Activated CD4-positive, alpha-beta T cell treated with anti-CD3 and anti-CD28 coated beads, Interleukin-10, Interleukin-2, amounts not matched to agents 100 ng/mL and 50 ng/mL, durations not matched to agents 16 hours and 8 hours (primary cell): ENCODE results near the gene TMEM185B.
"Not testable (repeated sequence)": the region's sequence is repeated elsewhere in the genome, so short reads cannot be mapped to it uniquely, and the experiment has no call there.

ENCODE experiments used
- DNase-seq: peaks from one replicate; pipeline ENCODE4 v3.0.0-alpha.2; 2020

Gene TMEM185B

DNA sequence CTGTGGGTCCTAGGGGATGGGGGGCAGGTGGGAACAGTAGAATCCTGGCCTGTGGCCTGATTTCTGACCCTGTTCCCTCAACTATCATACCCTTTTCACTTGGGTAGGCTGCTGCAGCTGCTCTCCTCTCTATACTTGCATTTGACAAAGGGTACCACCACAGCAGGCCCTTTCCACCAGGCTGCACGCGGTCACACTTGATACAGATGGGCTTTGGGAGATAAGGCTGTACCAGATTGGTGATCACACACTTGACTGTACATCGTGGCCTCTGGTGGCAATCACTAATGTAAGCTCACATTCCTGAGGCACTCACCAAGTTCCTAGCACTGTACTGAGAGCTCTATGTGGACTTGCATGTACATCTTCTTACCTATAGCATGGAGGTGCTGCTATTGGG lies 27.9 kb upstream of the TMEM185B start:
- DNase-seq = no peak

DNA sequence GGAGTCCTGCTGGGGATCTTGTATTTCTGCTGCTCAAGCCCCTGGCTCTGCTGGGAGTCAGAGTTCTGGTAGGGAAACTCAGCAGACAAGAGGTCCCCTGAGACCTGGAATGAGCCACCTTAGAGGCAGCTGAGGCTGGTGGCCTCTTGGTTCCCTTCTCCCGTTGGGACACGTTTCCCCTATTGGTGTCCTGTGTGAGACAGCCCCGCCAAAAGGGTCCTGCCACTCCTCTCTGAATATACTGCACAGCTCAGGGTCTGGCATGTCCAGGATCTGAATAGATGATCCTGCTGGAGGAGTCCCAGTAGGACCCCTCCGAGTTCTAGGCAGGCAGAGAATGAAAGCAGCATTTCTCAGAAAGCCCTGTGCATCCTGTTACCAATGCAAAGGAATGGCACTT lies 27.4 kb upstream of the TMEM185B start:
- no peak for DNase-seq

DNA sequence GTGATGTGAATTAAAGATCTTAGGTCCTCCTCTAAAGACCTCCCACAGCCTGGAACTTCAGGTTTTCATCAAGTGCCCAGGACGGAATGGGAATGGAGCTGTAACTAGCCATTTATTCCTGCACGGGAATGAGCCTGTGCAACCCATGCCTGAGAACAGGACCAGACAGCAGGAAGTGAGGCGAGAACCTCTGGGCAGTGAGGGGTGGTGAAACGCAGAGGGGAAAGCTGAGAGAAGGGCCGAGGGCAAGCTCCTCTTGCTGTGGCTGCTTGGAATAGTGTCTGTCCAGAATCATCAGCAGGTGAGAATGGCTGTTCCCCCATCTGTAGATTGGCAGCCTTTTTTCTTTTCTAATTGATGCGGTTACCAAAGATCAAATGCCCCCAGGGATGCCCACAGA lies 24.7 kb upstream of the TMEM185B start:
- no peak for DNase-seq

DNA sequence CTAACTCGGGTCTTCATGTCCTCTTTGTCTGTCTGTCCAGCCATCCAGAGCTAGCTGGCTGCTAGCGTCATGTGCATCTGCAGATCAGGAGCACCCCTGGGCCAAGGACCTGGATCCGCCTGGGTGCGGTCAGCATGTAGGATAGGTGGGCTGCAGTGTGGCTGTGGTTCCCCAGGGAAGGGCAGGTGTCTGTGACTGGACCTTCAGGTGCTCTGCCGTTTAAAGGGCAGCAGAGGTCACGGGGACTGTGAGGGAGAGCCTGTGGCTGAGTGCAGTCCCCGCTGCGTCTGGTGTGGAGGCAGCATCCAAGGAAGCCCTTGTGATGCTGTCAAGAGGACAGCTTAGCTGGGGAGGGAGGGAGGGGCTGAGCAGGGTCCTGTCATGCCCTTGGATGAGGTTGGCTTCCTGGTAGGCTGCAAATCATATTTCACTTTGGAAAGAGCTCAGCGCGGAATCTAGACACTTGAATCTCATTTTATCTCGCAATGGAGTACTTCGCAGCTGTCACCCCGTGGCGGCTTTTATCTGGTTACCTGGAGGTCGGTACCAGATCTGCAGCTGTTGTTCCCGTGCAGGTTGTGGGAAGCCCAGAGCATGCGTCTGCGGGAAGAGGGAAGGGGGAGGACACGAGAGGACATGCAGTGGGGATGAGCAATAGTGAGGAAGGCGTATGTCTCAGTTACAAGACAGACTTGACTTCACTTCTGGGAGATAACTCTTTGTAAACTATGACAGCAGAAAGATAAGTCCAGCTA lies 23.5 kb upstream of the TMEM185B start:
- no peak for DNase-seq

DNA sequence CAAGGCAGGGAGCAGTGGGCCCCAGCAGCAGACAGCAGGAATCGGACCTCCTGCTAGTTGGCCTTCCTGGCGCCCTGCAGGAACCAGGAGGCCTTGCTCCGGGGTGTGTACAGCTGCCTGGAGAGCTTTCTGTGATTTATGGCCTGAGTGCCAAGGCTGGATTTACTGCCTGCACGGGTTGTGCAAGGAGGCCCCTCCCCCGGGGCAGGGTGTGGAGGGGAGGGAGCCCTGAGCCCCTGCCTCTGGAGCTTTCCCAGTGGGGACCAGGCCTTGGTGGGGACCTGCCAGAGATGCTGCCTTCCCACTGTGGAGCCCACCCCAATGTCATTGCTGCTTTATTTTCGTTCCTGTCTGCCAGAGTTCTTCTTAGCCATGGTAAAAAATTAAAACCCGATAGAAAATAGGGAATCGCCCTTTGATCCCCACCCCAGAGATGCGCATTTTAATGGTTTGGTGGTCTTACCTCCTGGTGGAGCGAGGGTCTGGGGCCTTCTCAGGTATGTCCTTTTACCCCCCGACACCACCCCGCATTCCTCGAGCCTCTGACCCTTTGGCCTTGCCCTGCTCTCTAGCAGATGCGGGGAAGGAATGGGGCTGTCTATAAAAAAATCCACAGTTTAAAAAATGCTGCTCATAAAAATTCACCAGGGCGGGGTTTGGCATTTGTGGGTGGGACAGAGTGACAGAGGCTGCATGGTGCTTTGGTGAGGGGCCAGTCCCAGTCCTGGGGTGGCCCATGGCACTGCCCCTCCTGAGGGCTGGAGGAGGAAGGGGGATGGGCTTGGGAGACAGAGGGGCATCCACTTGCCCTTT lies 22.5 kb upstream of the TMEM185B start:
- no peak for DNase-seq

DNA sequence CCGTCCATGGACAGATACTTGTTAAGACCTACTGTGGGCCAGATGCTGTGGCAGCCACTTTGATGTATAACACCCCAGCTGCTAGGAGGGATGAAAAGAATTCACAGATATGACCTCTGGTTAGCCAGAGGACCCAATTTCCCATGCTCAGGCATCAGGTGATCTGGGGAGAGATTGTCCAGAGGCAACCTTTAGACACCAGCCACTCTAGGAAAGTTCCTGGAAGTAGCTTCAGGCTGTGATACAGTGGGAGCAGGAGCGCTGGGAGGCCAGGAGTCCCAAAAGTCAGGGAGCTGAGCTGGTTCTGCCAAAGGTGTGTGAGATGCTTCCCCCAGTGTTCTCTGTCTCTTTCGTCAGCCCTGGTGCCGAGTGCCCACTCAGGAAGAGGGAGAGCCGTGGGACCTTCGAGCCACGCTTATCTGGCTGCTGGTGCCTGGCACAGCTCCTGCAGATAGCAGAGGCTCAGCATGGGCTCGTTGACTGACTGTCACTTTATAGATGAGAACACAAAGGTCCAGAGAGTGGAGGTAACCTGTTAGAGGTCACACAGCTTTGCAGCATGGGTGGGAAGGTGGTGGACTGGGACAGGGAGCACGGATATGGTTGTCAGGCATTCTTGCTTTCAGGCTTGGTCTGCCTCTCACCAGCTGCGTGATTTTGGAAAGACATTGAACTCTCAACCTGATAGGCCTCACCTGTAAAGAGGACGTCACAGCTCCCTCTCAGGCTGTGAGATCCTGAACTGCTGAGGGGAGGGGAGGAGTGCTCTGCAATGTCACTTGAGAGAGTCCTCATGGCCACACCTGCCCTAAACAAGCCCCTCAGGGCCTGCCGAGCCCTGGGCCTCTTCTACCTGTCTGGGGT lies 21.7 kb upstream of the TMEM185B start:
- no peak for DNase-seq

DNA sequence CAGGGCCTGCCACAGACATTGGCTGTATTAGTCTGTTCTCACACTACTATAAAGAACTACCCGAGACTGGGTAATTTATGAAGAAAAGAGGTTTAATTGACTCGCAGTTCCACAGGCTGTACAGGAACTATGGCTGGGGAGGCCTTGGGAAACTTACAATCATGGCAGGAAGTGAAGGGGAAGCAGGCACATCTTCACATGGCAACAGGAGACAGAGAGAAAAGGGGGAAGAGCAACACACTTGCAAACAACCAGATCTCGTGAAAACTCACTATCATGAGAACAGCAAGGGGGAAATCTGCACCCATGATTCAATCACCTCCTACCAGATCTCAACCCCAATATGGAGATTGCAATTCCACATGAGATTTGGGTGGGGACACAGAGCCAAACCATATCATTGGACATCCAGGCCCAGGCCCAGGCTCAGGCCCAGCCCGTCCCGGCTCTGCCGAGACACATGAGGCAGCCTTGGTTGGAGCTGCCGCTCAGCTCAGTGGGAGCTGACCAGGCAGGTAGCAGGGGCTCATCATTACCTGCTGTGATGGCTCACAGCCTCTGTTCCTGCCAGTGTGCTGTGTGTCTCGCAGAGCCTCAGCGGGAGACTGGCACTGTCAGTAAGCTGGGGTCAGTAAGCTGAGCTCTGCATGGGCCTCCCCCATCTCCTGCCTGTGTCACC lies 20.8 kb upstream of the TMEM185B start:
- no peak for DNase-seq

DNA sequence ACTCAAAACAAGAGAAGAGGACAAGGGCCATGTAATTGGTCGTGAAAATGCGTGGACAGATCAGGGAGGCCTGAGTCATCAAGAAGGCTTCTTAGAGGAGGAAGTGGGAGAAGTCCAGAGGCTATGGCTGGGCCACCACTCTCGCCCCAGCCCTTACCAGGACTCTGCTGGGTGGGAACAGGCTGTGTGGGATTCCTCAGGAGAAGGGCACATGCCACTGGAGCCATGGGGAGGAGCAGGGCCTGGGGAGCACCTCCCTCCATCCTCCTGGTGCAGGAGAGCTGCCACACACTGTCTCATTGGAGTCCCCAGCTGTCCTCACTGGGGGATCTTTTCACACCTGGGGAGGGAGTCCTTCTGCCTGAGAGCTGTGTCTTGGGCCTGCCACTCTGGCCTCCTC lies 20.0 kb upstream of the TMEM185B start:
- no peak for DNase-seq

DNA sequence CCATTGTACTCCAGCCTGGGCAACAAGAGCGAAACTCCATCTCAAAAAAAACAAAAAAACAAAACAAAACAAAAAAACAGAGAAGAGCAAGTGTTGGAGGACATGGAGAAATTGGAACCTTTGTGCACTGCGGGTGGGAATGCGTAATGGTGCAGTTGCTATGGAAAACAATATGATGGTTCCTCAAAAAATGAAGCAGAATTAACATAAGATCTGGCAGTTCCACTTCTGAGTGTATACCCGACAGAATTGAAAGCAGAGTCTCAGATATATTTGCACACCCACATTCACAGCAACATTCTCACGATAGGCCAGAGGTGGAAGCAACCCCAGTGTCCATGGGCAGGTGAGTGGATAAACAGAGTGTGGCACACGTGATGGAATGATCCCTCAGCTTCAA lies 18.5 kb upstream of the TMEM185B start:
- no peak for DNase-seq

DNA sequence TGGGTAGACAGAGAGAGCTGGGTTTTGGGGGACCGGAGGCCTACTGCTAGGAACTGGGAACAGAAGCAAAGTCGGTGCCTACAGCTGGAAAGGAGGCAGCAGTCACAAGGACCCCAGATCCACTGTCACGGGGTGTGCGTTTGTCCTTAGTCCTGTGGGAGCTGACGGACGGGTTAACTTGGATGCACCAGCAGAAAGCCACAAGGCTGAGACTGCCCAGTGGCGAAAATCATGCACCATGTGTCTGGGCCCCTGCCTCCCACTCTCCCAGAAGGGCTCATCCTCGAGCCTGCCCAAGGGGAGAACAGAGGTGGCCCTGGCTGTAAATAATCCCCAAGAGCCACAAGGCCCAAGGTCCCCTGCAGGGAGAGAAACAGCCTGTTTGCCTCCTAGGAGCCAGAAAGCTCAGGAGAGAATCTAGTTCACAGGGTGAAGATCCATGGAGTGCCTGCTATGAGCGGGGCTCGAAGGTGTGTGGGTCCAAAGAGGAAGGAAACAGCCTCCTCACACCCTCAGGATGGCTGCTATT lies 17.8 kb upstream of the TMEM185B start:
- no peak for DNase-seq

DNA sequence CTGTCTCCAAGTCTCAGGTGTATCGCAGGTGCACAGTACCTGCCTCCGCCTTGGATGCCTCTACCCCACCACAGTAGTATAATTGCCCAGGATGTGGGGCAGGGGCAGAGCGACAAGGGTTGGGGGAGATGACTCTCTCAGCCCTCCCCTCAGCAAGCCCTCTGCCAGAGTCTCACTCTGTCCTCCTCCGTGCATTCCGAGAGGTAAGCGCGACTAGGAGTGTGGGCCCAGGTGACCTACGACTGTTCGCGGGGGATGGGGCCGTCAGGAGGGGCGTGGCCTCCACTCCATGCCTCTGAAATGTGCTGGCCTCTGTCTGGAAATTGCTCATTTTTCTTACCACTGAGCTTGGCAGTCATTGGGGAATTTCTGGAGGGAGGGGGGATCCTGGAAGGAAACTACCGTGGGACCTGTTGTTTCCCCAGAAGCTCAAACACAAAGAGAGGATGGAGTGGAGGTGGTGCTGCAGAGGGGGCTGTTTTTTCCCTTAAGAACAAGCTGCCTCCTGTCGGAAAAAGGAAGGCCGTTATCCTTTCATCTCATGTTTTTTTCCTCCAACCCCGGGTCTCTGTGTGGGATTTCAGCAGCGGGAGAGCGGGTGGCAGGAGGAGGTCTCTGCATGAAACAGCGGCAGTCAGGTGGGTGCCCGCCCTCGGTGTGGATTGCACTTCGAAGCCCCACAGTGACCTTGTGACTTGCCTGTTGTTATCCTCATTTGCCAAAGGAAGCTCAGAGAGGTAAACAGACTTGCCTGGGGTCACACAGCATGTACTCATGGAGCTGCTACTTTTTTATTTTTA lies 16.5 kb upstream of the TMEM185B start:
- DNase-seq = no peak

DNA sequence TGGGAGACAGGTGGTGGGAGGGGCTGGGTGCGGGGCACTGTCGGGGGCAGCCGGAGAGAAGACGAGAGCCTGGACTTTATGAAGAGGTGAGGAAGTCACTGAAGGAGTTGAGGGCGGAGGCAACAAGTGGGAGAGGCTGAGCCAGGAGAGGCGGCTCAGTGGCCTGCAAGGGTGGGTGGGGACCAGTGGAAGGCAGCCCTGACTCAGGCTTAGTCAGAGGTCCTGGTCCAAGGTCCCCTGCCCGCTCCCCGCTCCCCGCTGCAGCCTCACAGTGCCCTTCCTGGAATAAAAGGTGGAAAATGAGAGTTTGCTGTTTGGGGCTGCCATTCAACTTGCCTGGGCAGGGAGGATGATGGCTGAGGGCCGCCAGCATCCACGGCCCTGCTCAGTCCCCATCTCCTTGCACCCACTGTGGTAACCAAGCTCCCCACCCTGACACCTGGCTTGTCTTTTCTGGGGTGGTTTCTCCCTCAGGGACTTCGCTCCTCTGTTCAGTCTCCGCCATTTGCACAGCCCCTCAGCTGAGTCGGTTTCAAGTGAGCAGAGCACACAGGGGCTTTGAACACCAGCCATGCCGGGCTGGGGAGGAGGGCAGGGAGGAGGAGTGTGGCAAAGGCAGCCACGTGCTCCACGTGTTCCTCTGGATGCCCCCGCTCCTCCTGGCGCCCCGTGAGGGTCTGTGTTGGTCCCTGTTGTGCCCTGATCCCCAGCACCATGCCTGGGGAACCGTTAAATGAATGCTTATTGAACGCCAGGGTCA lies 15.7 kb upstream of the TMEM185B start:
- no peak for DNase-seq

DNA sequence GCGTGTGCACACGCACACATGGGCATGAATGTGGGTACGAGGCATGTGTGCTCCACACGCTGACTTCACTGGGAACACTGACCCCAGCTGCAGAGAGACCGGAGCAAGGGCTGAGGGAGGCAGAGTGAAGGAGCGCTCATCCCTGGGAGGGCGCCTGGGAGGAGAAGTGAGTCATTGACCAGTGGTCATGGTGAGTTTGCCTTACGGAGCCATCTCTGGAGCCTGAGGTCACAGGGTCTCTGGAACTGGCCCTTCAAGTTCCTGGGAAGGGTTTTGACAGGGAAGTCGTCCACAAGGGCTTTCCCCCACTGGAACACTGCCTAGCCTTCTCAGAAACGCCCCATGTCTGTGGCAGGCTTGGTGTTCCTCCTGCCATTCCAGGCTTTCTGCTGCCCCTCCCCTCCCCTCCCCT lies 14.3 kb upstream of the TMEM185B start:
- no peak for DNase-seq

DNA sequence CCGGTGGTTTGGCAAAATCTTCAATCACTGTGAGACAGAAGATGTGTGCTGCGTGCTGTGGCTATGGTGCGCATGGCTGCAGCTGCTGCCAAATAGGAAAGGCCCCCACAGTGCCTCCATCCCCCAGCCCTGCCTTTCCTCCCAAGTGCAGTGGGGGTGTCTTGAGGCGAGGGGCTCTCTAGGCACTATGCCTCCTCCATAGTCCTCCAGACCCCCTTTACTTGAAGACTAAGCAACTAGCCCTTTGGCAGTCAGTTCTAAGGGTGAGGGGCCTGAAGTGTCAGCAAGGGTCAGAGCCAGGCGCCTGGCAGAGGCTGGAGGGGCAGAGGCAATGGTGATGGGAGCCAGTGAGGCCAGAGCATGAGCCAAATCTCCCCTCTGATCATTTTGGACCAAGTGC lies 13.6 kb upstream of the TMEM185B start:
- no peak for DNase-seq

DNA sequence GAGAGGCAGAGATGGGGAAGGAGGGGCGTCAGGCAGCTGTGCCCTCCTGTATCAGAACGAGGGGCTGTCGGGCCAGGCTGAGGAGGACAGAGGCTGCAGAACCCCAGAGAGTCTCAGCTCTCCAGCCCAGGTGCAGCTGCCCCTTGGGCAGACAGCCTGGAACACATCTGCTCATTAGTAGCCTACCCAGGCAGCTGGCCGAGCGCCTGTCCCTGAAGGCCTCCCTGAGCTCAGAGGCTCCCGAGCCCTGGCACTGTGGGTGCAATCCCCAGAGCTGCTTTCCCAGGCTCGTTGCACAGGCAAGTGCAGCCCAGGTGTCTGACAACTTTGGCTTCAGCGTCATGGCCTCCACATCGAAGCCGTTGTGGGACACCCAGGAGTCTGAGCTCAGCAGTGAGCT lies 13.1 kb upstream of the TMEM185B start:
- DNase-seq = no peak

DNA sequence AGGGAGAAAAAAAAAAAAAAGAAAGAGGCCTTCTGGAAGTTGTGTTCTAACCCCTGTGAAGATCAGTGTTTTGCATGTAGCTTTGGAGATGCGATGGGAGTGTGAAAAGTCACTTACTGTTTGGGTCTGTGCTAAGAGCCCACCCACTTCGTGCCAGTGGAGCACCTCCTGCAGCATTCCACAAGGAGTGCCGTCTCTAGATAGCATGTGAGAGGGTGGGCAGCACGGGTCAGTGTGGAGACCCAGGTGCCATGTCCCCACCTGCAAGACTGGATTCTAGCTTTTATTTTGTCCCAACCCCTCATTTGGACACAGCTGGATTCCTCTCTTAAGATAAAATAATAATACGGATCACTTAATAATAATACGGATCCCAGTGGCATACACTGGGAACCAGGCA lies 12.5 kb upstream of the TMEM185B start:
- DNase-seq = no peak

DNA sequence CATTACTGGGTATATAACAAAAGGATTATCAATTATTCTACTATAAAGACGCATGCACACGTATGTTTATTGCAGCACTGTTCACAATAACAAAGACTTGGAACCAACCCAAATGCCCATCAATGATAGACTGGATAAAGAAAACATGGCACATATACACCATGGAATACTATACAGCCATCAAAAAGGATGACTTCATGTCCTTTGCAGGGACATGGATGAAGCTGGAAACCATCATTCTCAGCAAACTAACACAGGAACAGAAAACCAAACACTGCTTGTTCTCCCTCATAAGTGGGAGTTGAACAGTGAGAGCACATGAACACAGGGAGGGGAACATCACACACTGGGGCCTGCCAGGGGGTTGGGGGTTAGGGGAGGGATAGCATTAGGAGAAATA lies 12.0 kb upstream of the TMEM185B start:
- not testable (repeated sequence) for DNase-seq

DNA sequence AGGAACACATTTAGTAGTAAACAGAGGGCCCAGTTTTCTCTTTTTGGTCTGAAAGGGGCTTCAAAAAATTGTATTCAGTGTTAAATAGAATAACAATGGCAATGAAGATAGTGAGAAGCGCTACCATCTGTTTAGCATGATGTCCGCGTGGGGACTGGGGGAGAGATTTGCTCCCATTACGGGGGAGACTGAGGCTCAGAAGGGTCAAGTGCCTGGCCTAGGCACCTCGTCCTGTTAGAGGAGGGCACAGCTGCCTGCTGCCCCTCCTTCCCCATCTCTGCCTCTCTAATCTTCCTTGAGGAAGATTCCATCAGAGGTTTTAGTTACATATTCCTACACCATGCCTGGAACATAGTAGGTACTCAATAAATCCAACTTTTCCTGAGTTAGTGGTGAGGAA lies 10.1 kb upstream of the TMEM185B start:
- DNase-seq = no peak

DNA sequence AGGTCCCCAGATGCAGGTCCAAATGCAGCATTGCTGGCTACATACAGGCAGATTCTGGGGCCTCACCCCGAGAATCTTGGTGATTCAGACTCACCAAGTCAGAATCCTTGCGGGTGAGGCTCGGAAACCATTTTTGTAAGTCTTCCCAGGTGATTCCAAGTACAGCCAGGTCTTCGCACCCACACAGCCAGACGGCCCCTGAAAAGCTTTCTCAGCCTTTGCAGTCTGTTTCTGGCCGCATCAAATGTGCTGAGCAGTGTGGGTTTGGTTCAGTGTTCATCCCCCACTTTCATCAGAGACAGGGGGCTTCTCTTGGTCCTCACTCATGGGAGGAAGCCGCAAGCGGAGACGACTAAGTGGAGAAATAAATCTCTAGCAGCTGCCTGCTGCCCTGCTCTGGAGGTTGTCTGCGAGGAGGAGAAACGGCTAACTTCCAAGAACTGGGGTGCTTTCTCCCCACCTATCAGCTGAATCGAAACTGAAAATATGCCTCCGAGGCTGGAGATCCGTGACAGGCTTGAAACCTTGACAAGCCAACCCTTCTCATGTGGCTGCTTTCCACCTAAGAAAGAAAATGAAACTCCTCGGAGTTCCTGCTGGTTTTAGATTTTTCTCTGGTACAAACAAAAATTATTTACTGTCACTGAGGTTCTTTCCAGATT lies 8.9 kb upstream of the TMEM185B start:
- peak; percentile 96 for DNase-seq

DNA sequence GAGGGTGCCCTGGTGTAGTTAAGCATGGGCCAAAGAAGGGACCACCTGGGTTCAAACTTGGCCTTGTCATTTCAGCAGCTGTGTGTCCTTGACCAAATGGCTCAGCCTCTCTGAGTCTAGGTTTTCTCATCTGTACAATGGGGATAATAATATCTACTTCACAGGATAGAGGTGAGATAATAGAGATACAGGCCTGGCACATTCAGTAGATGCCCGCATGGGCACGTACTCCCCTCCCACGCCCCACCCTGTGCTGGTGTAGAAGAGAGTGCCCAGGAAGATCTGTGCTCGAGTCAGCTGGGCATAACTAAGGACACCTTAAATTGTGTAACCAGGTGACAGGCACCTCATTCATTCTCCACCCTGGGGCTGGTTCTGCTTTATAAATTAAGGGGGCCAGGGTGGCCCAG lies 8.4 kb upstream of the TMEM185B start:
- peak; percentile 46 for DNase-seq
